Measurements from ENCODE around the gene EN2. TPM values are rescaled to one million over a fixed set of nuclear protein-coding genes. Genes with fewer than 3 reads are reported as not detected.

The EN2 gene
- total RNA-seq, 2 experiments from 2014 or later: not detected

GRCh38 chr7:155448632-155449007, 9.3 kb upstream of the EN2 start:
- DNase-seq (ENCODE audit: low spot score): no peak
- no peak overlapping the region for H2AFZ ChIP-seq (ENCODE audit: low read length)
- H3K4me1 ChIP-seq (ENCODE audit: insufficient read depth, low read length, poor library complexity, severe bottlenecking): no peaks in the 10 kb centered on the region
- intact Hi-C loops (cut with micrococcal nuclease; ENCODE audit: unreplicated experiment): no loop called here
- no peaks in the 10 kb centered on the region for H4K20me1 ChIP-seq (ENCODE audit: insufficient read depth, low read length)
- H3K79me2 ChIP-seq (ENCODE audit: insufficient read depth, low read depth, low read length): no peaks in the 10 kb centered on the region
- H3K9me3 ChIP-seq (ENCODE audit: low read length): no peaks in the 10 kb centered on the region
- POLR2A ChIA-PET: no interaction called here
- TF ChIP-seq CTCF (conservative IDR thresholded peaks at IDR 0.05; ENCODE audit: low read length) (no peak), EZH2phosphoT487 (IDR thresholded peaks at IDR 0.05; ENCODE audit: borderline replicate concordance, low read depth, low read length) (no peak)
- CTCF ChIA-PET (ENCODE audit: unreplicated experiment): no interaction called here
- no peak overlapping the region for H3K4me3 ChIP-seq (ENCODE audit: low read depth, low read length, poor library complexity, severe bottlenecking)
- H3K4me2 ChIP-seq (ENCODE audit: low read length): no peak overlapping the region
- H3K27ac ChIP-seq (ENCODE audit: low read depth, low read length, poor library complexity, severe bottlenecking): no peak overlapping the region
- no peaks in the 10 kb centered on the region for H3K36me3 ChIP-seq (ENCODE audit: insufficient read depth, low read length)
- BruUV-seq (replicated peaks): no TSS peak
- no peaks in the 10 kb centered on the region for H3K9me2 ChIP-seq (ENCODE audit: insufficient read depth, low read length)

- ChIA-PET CTCF (ENCODE audit: unreplicated experiment) (no interaction called here), POLR2A (no interaction called here)
- H2AFZ ChIP-seq (ENCODE audit: low read length): no peak overlapping the region
- no peaks in the 10 kb centered on the region for H3K9me3 ChIP-seq (ENCODE audit: low read length)
- no peak for TF ChIP-seq EZH2phosphoT487 (IDR thresholded peaks at IDR 0.05; ENCODE audit: borderline replicate concordance, low read depth, low read length)
- TF ChIP-seq CTCF (conservative IDR thresholded peaks at IDR 0.05; ENCODE audit: low read length): no peak
- H3K9me2 ChIP-seq (ENCODE audit: insufficient read depth, low read length): no peaks in the 10 kb centered on the region
- H3K27ac ChIP-seq (ENCODE audit: low read depth, low read length, poor library complexity, severe bottlenecking): no peak overlapping the region
- H3K79me2 ChIP-seq (ENCODE audit: insufficient read depth, low read depth, low read length): no peaks in the 10 kb centered on the region
- no peaks in the 10 kb centered on the region for H4K20me1 ChIP-seq (ENCODE audit: insufficient read depth, low read length)
- no peaks in the 10 kb centered on the region for H3K36me3 ChIP-seq (ENCODE audit: insufficient read depth, low read length)
- H3K4me3 ChIP-seq (ENCODE audit: low read depth, low read length, poor library complexity, severe bottlenecking): no peak overlapping the region
- no peaks in the 10 kb centered on the region for H3K4me1 ChIP-seq (ENCODE audit: insufficient read depth, low read length, poor library complexity, severe bottlenecking)
- no peak for DNase-seq (ENCODE audit: low spot score)
- no peak overlapping the region for H3K4me2 ChIP-seq (ENCODE audit: low read length)
- BruUV-seq (replicated peaks): no TSS peak
- intact Hi-C loops (cut with micrococcal nuclease; ENCODE audit: unreplicated experiment): no loop called here
Observed at GRCh38 chr7:155449008-155449868, 8.7 kb upstream of the EN2 start.

GRCh38 chr7:155449869-155450557, 7.9 kb upstream of the EN2 start:
- Histone ChIP-seq H4K20me1 (ENCODE audit: insufficient read depth, low read length) (no peaks in the 10 kb centered on the region), H3K36me3 (ENCODE audit: insufficient read depth, low read length) (no peaks in the 10 kb centered on the region), H3K27ac (ENCODE audit: low read depth, low read length, poor library complexity, severe bottlenecking) (no peak overlapping the region), H3K79me2 (ENCODE audit: insufficient read depth, low read depth, low read length) (no peaks in the 10 kb centered on the region), H3K4me3 (ENCODE audit: low read depth, low read length, poor library complexity, severe bottlenecking) (no peak overlapping the region), H3K9me3 (ENCODE audit: low read length) (no peaks in the 10 kb centered on the region), H3K9me2 (ENCODE audit: insufficient read depth, low read length) (no peaks in the 10 kb centered on the region), H3K4me2 (ENCODE audit: low read length) (no peak overlapping the region), H3K4me1 (ENCODE audit: insufficient read depth, low read length, poor library complexity, severe bottlenecking) (no peaks in the 10 kb centered on the region), H2AFZ (ENCODE audit: low read length) (no peak overlapping the region)
- no peak for DNase-seq (ENCODE audit: low spot score)
- intact Hi-C loops (cut with micrococcal nuclease; ENCODE audit: unreplicated experiment): no loop called here
- BruUV-seq (replicated peaks): no TSS peak
- ChIA-PET POLR2A (no interaction called here), CTCF (ENCODE audit: unreplicated experiment) (no interaction called here)
- TF ChIP-seq CTCF (conservative IDR thresholded peaks at IDR 0.05; ENCODE audit: low read length) (no peak), EZH2phosphoT487 (IDR thresholded peaks at IDR 0.05; ENCODE audit: borderline replicate concordance, low read depth, low read length) (no peak)

Data from OCI-LY7 (cell line).